OCI-LY3 (cell line): ENCODE results near the gene KRTAP1-5.

Experiments used
- CTCF ChIP-seq: fragments of 200-600, 300-600 bp; sonication (generic); IDR thresholded peaks from 2 replicates; pipeline ENCODE4 v1.5.1; 2014; ENCODE audit warnings: antibody characterized with exemption, low read length, low read depth
- EZH2phosphoT487 ChIP-seq: fragments of 200-600 bp; shearing (Covaris generic); IDR thresholded peaks from 2 replicates; pipeline ENCODE4 v1.6.1; 2018; ENCODE audit warnings: antibody characterized with exemption, mixed run types, low read depth

- no peak for TF ChIP-seq CTCF
- TF ChIP-seq EZH2phosphoT487 = no peak
Observed at GRCh38 chr17:40981115-40981514, 45.9 kb downstream of the KRTAP1-5 start.
